ENCODE data around the gene PTPN12. TPM values are rescaled to one million over a fixed set of nuclear protein-coding genes. Genes with fewer than 3 reads are reported as not detected.

Gene PTPN12
- total and polyA plus RNA-seq, 8 donors = 8.4 to 147 (median 38.6) TPM

- H3K36me3 ChIP-seq = peaks cover 10 to 81% (median 62%) of the 10 kb centered on the region in 4 donors
- no peak for DNase-seq
- no peaks in the 10 kb centered on the region for H3K9me3 ChIP-seq
- no peaks in the 10 kb centered on the region for H3K4me1 ChIP-seq
- H3K4me3 ChIP-seq = no peak overlapping the region
- no peak overlapping the region for H3K27ac ChIP-seq
- no peak for TF ChIP-seq EP300 (IDR thresholded peaks at IDR 0.05)
- TF ChIP-seq POLR2AphosphoS5 (IDR thresholded peaks at IDR 0.05) = no peak
- no peak for TF ChIP-seq CTCF (IDR thresholded peaks at IDR 0.05)
- no peak for TF ChIP-seq POLR2A (IDR thresholded peaks at IDR 0.05)
- H3K27me3 ChIP-seq = no peaks in the 10 kb centered on the region
- intact Hi-C loops (cut with DNase I; ENCODE audit: low total_unique reads) = no loop called here
These were observed 90.2 kb downstream of the PTPN12 start for GRCh38 chr7:77627309-77627676.

DNA sequence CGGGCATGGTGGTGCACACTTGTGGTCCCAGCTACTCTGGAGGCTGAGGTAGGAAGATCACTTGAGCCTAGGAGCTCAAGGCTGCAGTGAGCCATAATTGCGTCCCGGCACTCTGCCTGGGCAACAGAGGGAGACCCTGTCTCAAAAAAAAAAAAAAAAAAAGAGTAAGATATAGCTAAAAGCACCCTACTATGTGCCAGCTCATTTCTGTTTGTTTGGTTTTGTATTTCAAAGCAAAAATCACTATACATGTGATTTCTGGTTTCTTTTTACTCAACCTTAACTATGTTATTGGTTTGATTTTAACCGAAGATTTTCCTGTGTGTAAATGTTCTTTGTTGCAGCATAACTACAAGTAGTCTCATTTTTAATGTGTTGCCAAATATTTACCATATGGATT lies 92.7 kb downstream of the PTPN12 start:
- TF ChIP-seq CTCF (IDR thresholded peaks at IDR 0.05) (no peak), EP300 (IDR thresholded peaks at IDR 0.05) (no peak), POLR2AphosphoS5 (IDR thresholded peaks at IDR 0.05) (no peak), POLR2A (IDR thresholded peaks at IDR 0.05) (no peak)
- Histone ChIP-seq H3K36me3 (peaks cover 21 to 80% (median 67%) of the 10 kb centered on the region in 4 donors), H3K27me3 (no peaks in the 10 kb centered on the region), H3K4me3 (no peak overlapping the region), H3K4me1 (no peaks in the 10 kb centered on the region), H3K27ac (no peak overlapping the region), H3K9me3 (no peaks in the 10 kb centered on the region)
- intact Hi-C loops (cut with DNase I; ENCODE audit: low total_unique reads) = no loop called here
- 88 to 96% (median 96%) methylated on average over 4 of the region's 4 CpGs for WGBS, 5 donors
- no peak for DNase-seq

- Histone ChIP-seq H3K9me3 (no peaks in the 10 kb centered on the region), H3K36me3 (peaks cover 21 to 81% (median 67%) of the 10 kb centered on the region in 4 donors), H3K4me3 (no peak overlapping the region), H3K4me1 (no peaks in the 10 kb centered on the region), H3K27ac (no peak overlapping the region), H3K27me3 (no peaks in the 10 kb centered on the region)
- TF ChIP-seq EP300 (IDR thresholded peaks at IDR 0.05) (no peak), POLR2AphosphoS5 (IDR thresholded peaks at IDR 0.05) (no peak), CTCF (IDR thresholded peaks at IDR 0.05) (no peak), POLR2A (IDR thresholded peaks at IDR 0.05) (no peak)
- no peak for DNase-seq
- 64 to 89% (median 84%) methylated on average over 2 of the region's 2 CpGs for WGBS, 5 donors
- intact Hi-C loops (cut with DNase I; ENCODE audit: low total_unique reads) = no loop called here
These were observed 94.7 kb downstream of the PTPN12 start for GRCh38 chr7:77631820-77632219.

- TF ChIP-seq POLR2A (IDR thresholded peaks at IDR 0.05) (no peak), EP300 (IDR thresholded peaks at IDR 0.05) (no peak), CTCF (IDR thresholded peaks at IDR 0.05) (no peak), POLR2AphosphoS5 (IDR thresholded peaks at IDR 0.05) (no peak)
- no peak overlapping the region for H3K27ac ChIP-seq
- intact Hi-C loops (cut with DNase I; ENCODE audit: low total_unique reads) = no loop called here
- H3K27me3 ChIP-seq = no peaks in the 10 kb centered on the region
- H3K9me3 ChIP-seq = no peaks in the 10 kb centered on the region
- H3K36me3 ChIP-seq = peaks cover 13 to 76% (median 73%) of the 10 kb centered on the region in 4 donors
- peaks cover 0 to 8% (median 0%) of the 10 kb centered on the region in 4 donors for H3K4me1 ChIP-seq
- no peak for DNase-seq
- WGBS, 5 donors = 92 to 95% (median 94%) methylated on average over 4 of the region's 4 CpGs
- H3K4me3 ChIP-seq = no peak overlapping the region
These were observed 107.7 kb downstream of the PTPN12 start for GRCh38 chr7:77644774-77645173.

Measured in stomach (tissue), 9 donors.